ENCODE results near the gene GPR61. TPM values are rescaled to one million over a fixed set of nuclear protein-coding genes. Genes with fewer than 3 reads are reported as not detected.

The GPR61 gene
- under 1 TPM; 0.05 to 0.58 (median 0.42) TPM for total RNA-seq
- polyA plus RNA-seq = under 1 TPM in 1 of 2 donors, not detected in 1; 0.45 TPM
- not detected for total RNA-seq

- Mint-ChIP-seq H3K36me3 (no peaks in the 10 kb centered on the region), H3K27ac (no peak within 1 kb of the TSS), H3K9me3 (no peaks in the 10 kb centered on the region), H3K4me1 (peaks cover 0 to 5% (median 0%) of the 10 kb centered on the region in 7 donors), H3K27me3 (no peaks in the 10 kb centered on the region), H3K4me3 (no peak within 1 kb of the TSS)
- Histone ChIP-seq H3K4me3 (ENCODE audit: low read length) (no peak within 1 kb of the TSS), H3K36me3 (ENCODE audit: control insufficient read depth in 2 of 3, insufficient read depth in 3 of 3, low read length in 3 of 3) (no peaks in the 10 kb centered on the region), H3K9me3 (ENCODE audit: control insufficient read depth in 2 of 3, low read length in 3 of 3) (no peaks in the 10 kb centered on the region), H3K27me3 (ENCODE audit: control insufficient read depth in 2 of 2, insufficient read depth in 2 of 2, low read length in 2 of 2) (no peaks in the 10 kb centered on the region), H3K27ac (ENCODE audit: low read depth, low read length) (no peak within 1 kb of the TSS), H3K4me1 (ENCODE audit: control insufficient read depth in 2 of 2, insufficient read depth in 2 of 2, low read length in 2 of 2) (no peaks in the 10 kb centered on the region)
- ATAC-seq = no peak
- ChIA-PET POLR2A (interaction anchor here (1.0 kb wide), 1 partner anchor 85 kb away, joined by 4 read pairs; no protein-coding TSS in a partner anchor), CTCF (interaction anchor here (21.5 kb wide), 1 partner anchor 42 kb away, joined by 1240 read pairs; the partner anchor contains the start of genes AMIGO1, ATXN7L2 and CYB561D1)
- intact Hi-C loops (cut with micrococcal nuclease) = no loop called here
- no peak for DNase-seq
These were observed at the start of gene GPR61 for GRCh38 chr1:109539676-109540075. Gene GPR61 (plus strand): TSS chr1:109539872. CDS start chr1:109543023, 3,151 bp downstream.

- peaks cover 15 to 35% (median 26%) of the 10 kb centered on the region in 7 donors for H3K4me1 Mint-ChIP-seq
- H3K9me3 Mint-ChIP-seq = no peaks in the 10 kb centered on the region
- ChIA-PET POLR2A (interaction anchor here (1.4 to 27.0 kb wide), 4 partner anchors 16 to 58 kb away, joined by 3 to 520 read pairs (median 242); partner anchors contain the start of genes AMIGO1, CYB561D1 and GNAI3), CTCF (interaction anchor here (0.6 to 32.6 kb wide), 13 partner anchors 15 to 249 kb away, joined by 3 to 1240 read pairs (median 3); partner anchors contain the start of genes AMIGO1, GPR61 and PSMA5)
- peak overlapping the region in 1 of 9 donors; percentile 30 for H3K27ac Mint-ChIP-seq
- H3K27me3 Mint-ChIP-seq = no peaks in the 10 kb centered on the region
- Histone ChIP-seq H3K36me3 (ENCODE audit: control insufficient read depth in 2 of 3, insufficient read depth in 3 of 3, low read length in 3 of 3) (peaks cover 0 to 47% (median 0%) of the 10 kb centered on the region in 3 experiments), H3K4me3 (ENCODE audit: low read length) (no peak overlapping the region), H3K4me1 (ENCODE audit: control insufficient read depth in 2 of 2, insufficient read depth in 2 of 2, low read length in 2 of 2) (peaks cover 14 to 22% of the 10 kb centered on the region in 2 donors), H3K9me3 (ENCODE audit: control insufficient read depth in 2 of 3, low read length in 3 of 3) (no peaks in the 10 kb centered on the region), H3K27me3 (ENCODE audit: control insufficient read depth in 2 of 2, insufficient read depth in 2 of 2, low read length in 2 of 2) (no peaks in the 10 kb centered on the region), H3K27ac (ENCODE audit: low read depth, low read length) (no peak overlapping the region)
- intact Hi-C loops (cut with micrococcal nuclease) = loop anchor here (1.0 kb wide), 3 partner anchors 42 to 283 kb away; no protein-coding TSS in a partner anchor
- peak overlapping the region in 1 of 10 donors; percentile 65 for H3K4me3 Mint-ChIP-seq
- DNase-seq = peak; percentile 51 to 73 (median 64)
- peak; percentile 50 for ATAC-seq
- H3K36me3 Mint-ChIP-seq = peaks cover 0 to 20% (median 5%) of the 10 kb centered on the region in 5 donors
These were observed 49.4 kb upstream of the GPR61 start for GRCh38 chr1:109490029-109490933.

GRCh38 chr1:109490934-109491302 lies 48.8 kb upstream of the GPR61 start:
- peaks cover 0 to 51% (median 0%) of the 10 kb centered on the region in 3 experiments for H3K36me3 ChIP-seq (ENCODE audit: control insufficient read depth in 2 of 3, insufficient read depth in 3 of 3, low read length in 3 of 3)
- Mint-ChIP-seq H3K4me3 (peak overlapping the region in 1 of 10 donors; percentile 65), H3K27ac (no peak overlapping the region), H3K9me3 (no peaks in the 10 kb centered on the region), H3K4me1 (peaks cover 18 to 36% (median 28%) of the 10 kb centered on the region in 7 donors), H3K36me3 (peaks cover 3 to 24% (median 8%) of the 10 kb centered on the region in 5 donors), H3K27me3 (no peaks in the 10 kb centered on the region)
- POLR2A ChIA-PET = interaction anchor here (1.4 to 27.0 kb wide), 3 partner anchors 15 to 57 kb away, joined by 3 to 520 read pairs (median 478); partner anchors contain the start of genes AMIGO1, CYB561D1 and GNAI3
- no peak for DNase-seq
- no peak overlapping the region for H3K27ac ChIP-seq (ENCODE audit: low read depth, low read length)
- H3K9me3 ChIP-seq (ENCODE audit: control insufficient read depth in 2 of 3, low read length in 3 of 3) = no peaks in the 10 kb centered on the region
- CTCF ChIA-PET = interaction anchor here (0.6 to 32.6 kb wide), 11 partner anchors 16 to 237 kb away, joined by 3 to 1240 read pairs (median 3); partner anchors contain the start of genes AMIGO1, GPR61, PSMA5 and PSRC1
- no peaks in the 10 kb centered on the region for H3K27me3 ChIP-seq (ENCODE audit: control insufficient read depth in 2 of 2, insufficient read depth in 2 of 2, low read length in 2 of 2)
- intact Hi-C loops (cut with micrococcal nuclease) = loop anchor here (1.0 kb wide), 3 partner anchors 41 to 282 kb away; no protein-coding TSS in a partner anchor
- ATAC-seq = no peak
- H3K4me1 ChIP-seq (ENCODE audit: control insufficient read depth in 2 of 2, insufficient read depth in 2 of 2, low read length in 2 of 2) = peaks cover 20 to 29% of the 10 kb centered on the region in 2 donors
- no peak overlapping the region for H3K4me3 ChIP-seq (ENCODE audit: low read length)

GRCh38 chr1:109491372-109491771 lies 48.3 kb upstream of the GPR61 start:
- peaks cover 7 to 28% (median 10%) of the 10 kb centered on the region in 5 donors for H3K36me3 Mint-ChIP-seq
- no peaks in the 10 kb centered on the region for H3K9me3 ChIP-seq (ENCODE audit: control insufficient read depth in 2 of 3, low read length in 3 of 3)
- H3K27ac ChIP-seq (ENCODE audit: low read depth, low read length) = no peak overlapping the region
- H3K27ac Mint-ChIP-seq = no peak overlapping the region
- no peak for DNase-seq
- no peaks in the 10 kb centered on the region for H3K9me3 Mint-ChIP-seq
- H3K4me3 ChIP-seq (ENCODE audit: low read length) = no peak overlapping the region
- intact Hi-C loops (cut with micrococcal nuclease) = no loop called here
- peaks cover 0 to 51% (median 0%) of the 10 kb centered on the region in 3 experiments for H3K36me3 ChIP-seq (ENCODE audit: control insufficient read depth in 2 of 3, insufficient read depth in 3 of 3, low read length in 3 of 3)
- no peak for ATAC-seq
- POLR2A ChIA-PET = interaction anchor here (1.4 to 29.8 kb wide), 4 partner anchors 3 to 57 kb away, joined by 3 to 520 read pairs (median 478); partner anchors contain the start of genes AMIGO1, ATXN7L2, CYB561D1 and GNAI3
- H3K27me3 Mint-ChIP-seq = no peaks in the 10 kb centered on the region
- H3K4me1 ChIP-seq (ENCODE audit: control insufficient read depth in 2 of 2, insufficient read depth in 2 of 2, low read length in 2 of 2) = peaks cover 20 to 33% of the 10 kb centered on the region in 2 donors
- CTCF ChIA-PET = interaction anchor here (0.7 to 32.6 kb wide), 11 partner anchors 17 to 716 kb away, joined by 3 to 1240 read pairs (median 4); partner anchors contain the start of genes AMIGO1, GPR61, PSMA5 and PSRC1
- no peaks in the 10 kb centered on the region for H3K27me3 ChIP-seq (ENCODE audit: control insufficient read depth in 2 of 2, insufficient read depth in 2 of 2, low read length in 2 of 2)
- peaks cover 22 to 38% (median 33%) of the 10 kb centered on the region in 7 donors for H3K4me1 Mint-ChIP-seq
- no peak overlapping the region for H3K4me3 Mint-ChIP-seq

- Histone ChIP-seq H3K27me3 (ENCODE audit: control insufficient read depth in 2 of 2, insufficient read depth in 2 of 2, low read length in 2 of 2) (no peaks in the 10 kb centered on the region), H3K4me3 (ENCODE audit: low read length) (no peak overlapping the region), H3K27ac (ENCODE audit: low read depth, low read length) (no peak overlapping the region), H3K36me3 (ENCODE audit: control insufficient read depth in 2 of 3, insufficient read depth in 3 of 3, low read length in 3 of 3) (peaks cover 0 to 51% (median 0%) of the 10 kb centered on the region in 3 experiments), H3K9me3 (ENCODE audit: control insufficient read depth in 2 of 3, low read length in 3 of 3) (no peaks in the 10 kb centered on the region), H3K4me1 (ENCODE audit: control insufficient read depth in 2 of 2, insufficient read depth in 2 of 2, low read length in 2 of 2) (peaks cover 28 to 47% of the 10 kb centered on the region in 2 donors)
- peak overlapping the region in 3 of 9 donors; percentile 4 to 84 (median 48) for H3K27ac Mint-ChIP-seq
- intact Hi-C loops (cut with micrococcal nuclease) = no loop called here
- ChIA-PET CTCF (interaction anchor here (0.6 to 32.6 kb wide), 8 partner anchors 8 to 210 kb away, joined by 3 to 1240 read pairs (median 4); partner anchors contain the start of genes AMIGO1, ATXN7L2, GPR61 and PSRC1), POLR2A (interaction anchor here (0.6 to 29.8 kb wide), 5 partner anchors 1 to 81 kb away, joined by 3 to 520 read pairs (median 478); partner anchors contain the start of genes AMIGO1, ATXN7L2, CYB561D1 and PSMA5)
- no peaks in the 10 kb centered on the region for H3K27me3 Mint-ChIP-seq
- DNase-seq (no peak), ATAC-seq (no peak)
- H3K4me3 Mint-ChIP-seq = peak overlapping the region in 5 of 10 donors; percentile 10 to 65 (median 51)
- H3K4me1 Mint-ChIP-seq = peaks cover 32 to 47% (median 45%) of the 10 kb centered on the region in 7 donors
- no peaks in the 10 kb centered on the region for H3K9me3 Mint-ChIP-seq
- peaks cover 9 to 27% (median 11%) of the 10 kb centered on the region in 5 donors for H3K36me3 Mint-ChIP-seq
These were observed 46.9 kb upstream of the GPR61 start for GRCh38 chr1:109492779-109493178.
